ENCODE data around the gene SNRNP35. TPM values are rescaled to one million over a fixed set of nuclear protein-coding genes. Genes with fewer than 3 reads are reported as not detected.

The SNRNP35 gene
- total and polyA plus RNA-seq, 9 of the 15 experiments (the other 6 are each of a cell fraction or from before 2014, with no cell fraction given) = 17.7 to 41.0 (median 25.5) TPM

DNA sequence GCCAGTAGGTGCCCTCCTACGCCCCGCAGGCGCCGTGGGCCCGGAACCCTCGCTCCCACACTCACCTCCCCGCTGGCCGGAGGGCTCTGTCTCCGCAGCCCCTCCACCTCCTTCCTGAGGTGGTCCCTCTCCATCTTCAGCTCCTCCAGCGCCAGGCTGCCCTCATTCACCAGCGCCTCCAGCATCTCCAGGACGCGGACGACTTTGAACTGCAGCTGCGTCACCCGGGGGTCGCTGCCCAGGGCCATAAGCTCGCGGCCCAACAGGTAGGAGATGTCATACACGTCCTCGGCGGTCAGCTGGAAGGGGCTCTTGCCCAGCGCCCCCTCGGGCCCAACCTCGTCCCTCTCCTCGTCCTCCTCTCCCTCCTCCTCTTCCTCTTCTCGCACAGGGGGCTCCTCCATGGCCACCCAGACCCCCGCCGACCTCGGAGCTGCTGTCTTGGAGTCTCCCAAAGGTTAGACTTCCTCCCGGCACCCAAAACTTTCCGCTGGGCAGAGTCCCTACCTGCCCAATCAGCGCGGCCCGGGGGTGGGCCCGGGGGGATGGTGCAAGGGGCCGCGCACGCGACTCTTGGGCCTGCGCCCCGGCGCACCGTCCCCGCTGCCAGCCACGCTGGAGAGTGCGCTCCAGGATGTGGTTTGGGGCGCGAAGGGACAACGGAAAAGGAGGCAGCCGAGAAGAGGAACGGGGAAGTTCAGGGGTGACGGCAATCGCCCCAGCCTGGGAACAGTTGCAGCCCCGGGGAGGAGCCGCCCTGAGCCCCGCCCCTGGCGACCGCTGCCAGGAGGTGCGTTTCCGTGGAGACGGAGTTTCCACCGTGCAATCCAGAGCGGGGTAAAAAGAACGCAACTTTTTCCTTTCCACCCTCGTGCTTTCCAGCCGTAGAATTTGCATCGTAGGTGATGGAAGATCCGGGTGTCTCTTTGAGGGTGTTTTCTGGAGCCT, 21.6 kb upstream of the SNRNP35 start, which contains the start of gene RILPL2 (continued):
- TF ChIP-seq ZBTB34 (CRISPR knock-in tag; IDR thresholded peaks at IDR 0.05) (no peak), ZNF707 (CRISPR knock-in tag; conservative IDR thresholded peaks at IDR 0.05) (no peak), TCF7 (IDR thresholded peaks at IDR 0.05; ENCODE audit: borderline replicate concordance) (no peak), FIP1L1 (IDR thresholded peaks at IDR 0.05; ENCODE audit: low read depth, low read length, poor library complexity, severe bottlenecking) (no peak), ZNF175 (CRISPR knock-in tag; IDR thresholded peaks at IDR 0.05; ENCODE audit: low read depth) (no peak), ZNF586 (CRISPR knock-in tag; conservative IDR thresholded peaks at IDR 0.05) (no peak; the same call in 1 of the 2 replicates), ZZZ3 (IDR thresholded peaks at IDR 0.05) (no peak), HDAC8 (tag; IDR thresholded peaks at IDR 0.05) (no peak), ZNF197 (CRISPR knock-in tag; IDR thresholded peaks at IDR 0.05; ENCODE audit: low read depth) (no peak), TEAD2 (tag; IDR thresholded peaks at IDR 0.05) (no peak), HNRNPH1 (optimal IDR thresholded peaks at IDR 0.05; ENCODE audit: low read depth, low read length) (no peak), MCM7 (IDR thresholded peaks at IDR 0.05) (no peak), ZKSCAN3 (CRISPR knock-in tag; IDR thresholded peaks at IDR 0.05) (no peak), U2AF1 (optimal IDR thresholded peaks at IDR 0.05; ENCODE audit: low read depth, low read length) (no peak), SRF (CRISPR knock-in tag; IDR thresholded peaks at IDR 0.05) (peak in 1 of 2 experiments; percentile 76; a peak in 1 of 4 replicates)
- TF ChIP-seq, protein P1, sequence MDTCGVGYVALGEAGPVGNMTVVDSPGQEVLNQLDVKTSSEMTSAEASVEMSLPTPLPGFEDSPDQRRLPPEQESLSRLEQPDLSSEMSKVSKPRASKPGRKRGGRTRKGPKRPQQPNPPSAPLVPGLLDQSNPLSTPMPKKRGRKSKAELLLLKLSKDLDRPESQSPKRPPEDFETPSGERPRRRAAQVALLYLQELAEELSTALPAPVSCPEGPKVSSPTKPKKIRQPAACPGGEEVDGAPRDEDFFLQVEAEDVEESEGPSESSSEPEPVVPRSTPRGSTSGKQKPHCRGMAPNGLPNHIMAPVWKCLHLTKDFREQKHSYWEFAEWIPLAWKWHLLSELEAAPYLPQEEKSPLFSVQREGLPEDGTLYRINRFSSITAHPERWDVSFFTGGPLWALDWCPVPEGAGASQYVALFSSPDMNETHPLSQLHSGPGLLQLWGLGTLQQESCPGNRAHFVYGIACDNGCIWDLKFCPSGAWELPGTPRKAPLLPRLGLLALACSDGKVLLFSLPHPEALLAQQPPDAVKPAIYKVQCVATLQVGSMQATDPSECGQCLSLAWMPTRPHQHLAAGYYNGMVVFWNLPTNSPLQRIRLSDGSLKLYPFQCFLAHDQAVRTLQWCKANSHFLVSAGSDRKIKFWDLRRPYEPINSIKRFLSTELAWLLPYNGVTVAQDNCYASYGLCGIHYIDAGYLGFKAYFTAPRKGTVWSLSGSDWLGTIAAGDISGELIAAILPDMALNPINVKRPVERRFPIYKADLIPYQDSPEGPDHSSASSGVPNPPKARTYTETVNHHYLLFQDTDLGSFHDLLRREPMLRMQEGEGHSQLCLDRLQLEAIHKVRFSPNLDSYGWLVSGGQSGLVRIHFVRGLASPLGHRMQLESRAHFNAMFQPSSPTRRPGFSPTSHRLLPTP (IDR thresholded peaks at IDR 0.05; ENCODE audit: borderline replicate concordance, extremely low read depth, insufficient read length) = no peak
- TF ChIP-seq, protein P2, sequence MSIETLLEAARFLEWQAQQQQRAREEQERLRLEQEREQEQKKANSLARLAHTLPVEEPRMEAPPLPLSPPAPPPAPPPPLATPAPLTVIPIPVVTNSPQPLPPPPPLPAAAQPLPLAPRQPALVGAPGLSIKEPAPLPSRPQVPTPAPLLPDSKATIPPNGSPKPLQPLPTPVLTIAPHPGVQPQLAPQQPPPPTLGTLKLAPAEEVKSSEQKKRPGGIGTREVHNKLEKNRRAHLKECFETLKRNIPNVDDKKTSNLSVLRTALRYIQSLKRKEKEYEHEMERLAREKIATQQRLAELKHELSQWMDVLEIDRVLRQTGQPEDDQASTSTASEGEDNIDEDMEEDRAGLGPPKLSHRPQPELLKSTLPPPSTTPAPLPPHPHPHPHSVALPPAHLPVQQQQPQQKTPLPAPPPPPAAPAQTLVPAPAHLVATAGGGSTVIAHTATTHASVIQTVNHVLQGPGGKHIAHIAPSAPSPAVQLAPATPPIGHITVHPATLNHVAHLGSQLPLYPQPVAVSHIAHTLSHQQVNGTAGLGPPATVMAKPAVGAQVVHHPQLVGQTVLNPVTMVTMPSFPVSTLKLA (conservative IDR thresholded peaks at IDR 0.05) = peak; percentile 73 to 88
- TF ChIP-seq, protein P3, sequence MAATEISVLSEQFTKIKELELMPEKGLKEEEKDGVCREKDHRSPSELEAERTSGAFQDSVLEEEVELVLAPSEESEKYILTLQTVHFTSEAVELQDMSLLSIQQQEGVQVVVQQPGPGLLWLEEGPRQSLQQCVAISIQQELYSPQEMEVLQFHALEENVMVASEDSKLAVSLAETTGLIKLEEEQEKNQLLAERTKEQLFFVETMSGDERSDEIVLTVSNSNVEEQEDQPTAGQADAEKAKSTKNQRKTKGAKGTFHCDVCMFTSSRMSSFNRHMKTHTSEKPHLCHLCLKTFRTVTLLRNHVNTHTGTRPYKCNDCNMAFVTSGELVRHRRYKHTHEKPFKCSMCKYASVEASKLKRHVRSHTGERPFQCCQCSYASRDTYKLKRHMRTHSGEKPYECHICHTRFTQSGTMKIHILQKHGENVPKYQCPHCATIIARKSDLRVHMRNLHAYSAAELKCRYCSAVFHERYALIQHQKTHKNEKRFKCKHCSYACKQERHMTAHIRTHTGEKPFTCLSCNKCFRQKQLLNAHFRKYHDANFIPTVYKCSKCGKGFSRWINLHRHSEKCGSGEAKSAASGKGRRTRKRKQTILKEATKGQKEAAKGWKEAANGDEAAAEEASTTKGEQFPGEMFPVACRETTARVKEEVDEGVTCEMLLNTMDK (IDR thresholded peaks at IDR 0.05; ENCODE audit: borderline replicate concordance, insufficient read depth, low read depth, low read length, poor library complexity, severe bottlenecking) = no peak

All from K562 (cell line).